NCI-H748 (cell line): ENCODE measurements around the gene CLEC18C.
"Not testable (repeated sequence)": the region's sequence is repeated elsewhere in the genome, so short reads cannot be mapped to it uniquely, and the experiment has no call there.

Experiments
- DNase-seq: peaks from one replicate; lab custom pipeline; 2025; ENCODE audit not compliant: unreplicated experiment; lab: John Stamatoyannopoulos, UW

CLEC18C gene

DNA sequence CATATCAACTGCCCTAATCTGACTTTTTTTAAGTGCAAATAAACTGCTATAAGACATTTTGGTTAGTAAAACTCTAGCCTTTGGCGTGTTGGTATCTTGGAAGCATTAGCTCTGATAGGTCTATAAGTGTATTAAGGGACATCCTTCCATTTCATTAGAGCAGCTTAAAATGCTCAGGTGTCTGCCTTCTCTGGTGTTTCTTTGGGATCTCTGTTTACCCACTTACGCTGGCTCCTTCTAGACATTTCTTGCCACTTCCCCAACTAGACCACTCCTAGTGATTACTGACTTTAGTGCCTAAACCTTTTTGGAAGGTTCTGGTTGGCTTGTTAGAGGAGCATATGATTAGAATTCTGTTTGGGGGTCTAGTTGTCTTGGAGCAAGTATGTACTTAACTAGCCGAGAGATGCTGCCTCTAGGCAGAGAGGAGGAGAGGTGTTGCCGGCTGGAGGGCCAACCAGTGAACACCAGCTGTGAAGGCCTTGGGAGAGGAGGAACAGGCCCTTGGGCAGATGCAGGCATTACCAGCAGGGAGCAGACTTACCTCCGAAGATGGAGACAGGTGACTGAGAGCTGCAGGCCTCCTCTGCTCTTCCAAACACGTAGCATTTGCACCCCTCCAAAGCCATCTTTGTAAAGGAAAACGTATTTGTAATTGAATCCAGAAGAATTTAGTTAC, 15.2 kb upstream of the CLEC18C start:
- DNase-seq, result no peak

DNA sequence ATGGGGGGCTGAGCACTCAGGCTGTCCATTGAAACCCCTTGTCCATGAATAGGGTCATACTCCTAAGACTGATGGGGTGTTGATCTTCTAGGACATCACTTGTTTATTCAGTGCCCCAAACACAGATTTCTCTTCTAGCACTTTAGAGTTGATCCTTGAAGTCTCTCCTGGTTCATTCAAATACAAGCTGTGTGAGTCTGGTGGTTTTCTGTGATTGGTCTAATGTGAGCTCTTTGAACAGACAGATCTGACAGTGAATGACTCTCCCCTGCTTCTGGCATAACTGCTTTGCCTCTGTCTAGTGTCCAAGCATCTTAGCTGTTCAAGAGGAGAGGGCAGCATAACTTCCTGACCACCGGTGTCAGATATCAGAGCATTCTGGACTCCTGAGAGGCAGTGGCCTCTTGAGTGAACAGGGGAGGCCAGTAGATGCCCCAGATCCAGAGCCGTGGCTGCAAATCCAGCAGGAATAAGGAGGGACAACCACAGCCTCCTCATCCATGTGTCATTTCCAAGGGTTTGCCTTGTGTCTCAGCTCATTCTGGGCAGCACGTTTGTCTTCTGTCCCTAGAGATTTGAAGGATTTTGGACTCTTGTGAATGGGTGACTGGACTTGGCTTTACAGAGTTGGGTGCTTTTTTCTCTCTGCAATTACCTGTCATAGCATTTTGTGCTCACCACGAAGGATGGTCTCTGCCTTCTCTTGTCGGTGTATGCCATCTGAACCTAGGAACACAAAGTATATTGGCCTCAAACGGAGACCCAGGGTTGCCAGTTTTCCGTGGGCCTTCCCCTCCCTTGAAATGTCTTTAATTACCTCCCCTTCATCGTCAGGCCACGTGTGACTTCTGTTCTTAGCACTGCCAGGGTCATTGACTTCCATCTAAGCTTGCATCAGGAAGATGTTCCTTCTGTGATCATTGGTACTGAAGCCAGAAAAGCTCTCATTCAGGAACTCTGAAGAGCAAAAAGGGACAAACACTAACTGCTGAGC, 13.9 kb upstream of the CLEC18C start:
- no peak for DNase-seq

DNA sequence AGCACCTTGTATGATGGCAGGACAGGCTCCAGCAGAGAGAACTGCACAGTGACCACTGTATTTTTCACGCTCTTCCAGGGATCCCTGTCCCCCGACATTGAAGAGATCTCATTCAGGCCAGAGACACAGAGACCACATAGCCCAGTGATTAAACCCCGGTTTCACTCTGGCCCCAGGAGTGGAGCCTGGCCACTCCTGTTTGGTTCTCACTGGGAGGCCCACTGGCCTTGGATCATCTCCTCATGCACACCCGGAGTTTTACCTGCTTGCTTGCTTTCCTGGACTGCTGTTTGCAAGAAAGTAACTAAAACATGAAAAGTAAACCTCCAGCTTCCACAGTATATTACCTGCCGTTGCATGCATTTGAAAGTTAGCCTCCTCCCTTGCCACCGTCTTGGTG, 13.2 kb upstream of the CLEC18C start:
- no peak for DNase-seq

DNA sequence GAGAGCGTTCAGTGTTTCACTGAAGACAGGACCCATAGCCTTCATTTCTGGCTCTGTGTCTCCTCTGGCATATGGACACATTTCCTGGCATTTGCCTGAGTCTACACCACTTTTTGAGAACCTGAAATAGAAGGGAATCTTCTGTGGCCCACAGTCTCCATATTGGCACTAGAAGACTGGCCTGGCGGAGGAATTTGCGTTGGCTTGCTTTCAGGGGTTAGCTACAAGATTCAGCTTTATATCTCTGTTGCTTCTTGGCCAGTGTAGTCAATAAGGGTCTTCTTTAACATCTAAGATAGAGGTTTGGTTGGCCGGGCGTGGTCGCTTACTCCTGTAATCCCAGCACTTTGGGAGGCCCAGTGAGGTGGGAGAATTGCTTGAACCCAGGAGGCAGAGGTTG, 12.8 kb upstream of the CLEC18C start:
- DNase-seq, result no peak

- no peak for DNase-seq
Observed at GRCh38 chr16:70161350-70161749, 12.2 kb upstream of the CLEC18C start.

- DNase-seq, result no peak
Observed at GRCh38 chr16:70162041-70162451, 11.5 kb upstream of the CLEC18C start.

GRCh38 chr16:70163596-70163995, 10.0 kb upstream of the CLEC18C start:
- no peak for DNase-seq

- DNase-seq, result not testable (repeated sequence)
Observed at GRCh38 chr16:70166688-70167087, 6.9 kb upstream of the CLEC18C start.

DNA sequence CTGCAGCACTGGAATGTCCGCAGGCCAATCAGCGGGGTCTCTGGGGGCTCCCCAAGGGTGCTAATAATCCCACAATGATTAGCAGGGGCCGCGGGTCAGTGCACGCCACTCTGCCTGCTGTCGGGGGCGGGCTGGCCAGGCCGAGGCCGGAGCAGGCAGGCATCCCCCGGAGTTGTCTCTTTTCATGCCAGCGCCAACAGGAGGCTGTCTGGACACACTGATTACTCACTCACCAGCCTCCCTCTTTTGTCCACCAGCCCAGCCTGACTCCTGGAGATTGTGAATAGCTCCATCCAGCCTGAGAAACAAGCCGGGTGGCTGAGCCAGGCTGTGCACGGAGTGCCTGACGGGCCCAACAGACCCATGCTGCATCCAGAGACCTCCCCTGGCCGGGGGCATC, 329 bp downstream of the CLEC18C start:
- DNase-seq, result not testable (repeated sequence)

GRCh38 chr16:70174387-70174932, 873 bp downstream of the CLEC18C start:
- not testable (repeated sequence) for DNase-seq

DNA sequence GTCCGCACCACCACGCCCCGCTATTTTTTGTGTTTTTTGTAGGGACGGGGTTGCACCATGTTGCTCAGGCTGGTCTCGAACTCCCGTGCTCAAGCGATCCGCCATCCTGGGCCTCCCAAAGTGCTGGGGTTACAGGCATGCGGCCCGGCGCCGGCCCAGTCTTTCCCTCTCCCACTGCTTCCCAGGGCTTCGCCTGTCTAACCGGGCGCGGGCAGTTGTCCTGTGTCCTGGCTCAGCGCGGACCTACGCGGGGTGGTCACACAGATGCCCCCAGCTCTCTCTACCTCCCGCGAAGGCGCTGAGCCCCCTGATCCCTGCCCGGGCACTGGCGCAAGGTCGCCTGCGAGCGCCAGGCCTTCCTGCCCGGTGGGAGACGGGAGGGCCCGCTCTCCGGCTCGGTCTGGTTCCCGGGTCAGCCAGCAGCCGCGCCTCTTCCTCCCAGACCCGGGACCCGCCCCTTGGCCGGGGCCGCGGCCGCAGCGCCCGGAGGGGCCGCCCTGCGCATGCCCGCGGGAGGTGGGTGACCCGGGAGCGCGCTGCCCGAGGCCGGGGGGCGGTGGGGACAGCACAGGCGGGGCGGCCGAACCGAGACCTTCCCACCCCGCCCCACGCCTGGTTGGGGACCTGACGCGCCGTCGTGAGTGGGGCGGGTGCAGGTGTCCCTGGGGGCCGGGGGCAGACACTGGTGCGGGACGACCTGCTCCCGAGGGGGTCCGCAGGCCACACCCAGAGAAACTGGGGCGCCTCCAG, 14.4 kb downstream of the CLEC18C start:
- not testable (repeated sequence) for DNase-seq

- not testable (repeated sequence) for DNase-seq
Observed at GRCh38 chr16:70188608-70188915, 15.0 kb downstream of the CLEC18C start.

DNA sequence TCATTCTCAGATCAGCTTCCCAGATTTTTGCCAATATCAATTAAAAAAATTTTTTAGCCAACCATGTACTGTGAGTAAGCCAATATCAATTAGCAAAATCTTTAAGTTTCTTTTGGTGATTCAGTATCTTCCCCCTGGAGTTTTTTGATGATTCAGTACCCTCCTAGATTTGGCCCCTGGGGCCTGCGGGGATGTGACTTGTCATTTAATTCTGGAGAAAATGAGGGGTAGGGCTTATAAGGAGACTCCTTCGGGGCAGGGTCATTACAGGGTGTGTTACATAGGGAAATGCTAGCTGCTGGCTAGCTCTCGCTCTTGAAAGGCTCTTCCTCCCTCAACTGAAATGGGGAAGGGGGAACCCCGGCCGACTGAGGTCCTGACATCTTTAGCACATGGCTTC, 17.0 kb downstream of the CLEC18C start:
- not testable (repeated sequence) for DNase-seq

DNA sequence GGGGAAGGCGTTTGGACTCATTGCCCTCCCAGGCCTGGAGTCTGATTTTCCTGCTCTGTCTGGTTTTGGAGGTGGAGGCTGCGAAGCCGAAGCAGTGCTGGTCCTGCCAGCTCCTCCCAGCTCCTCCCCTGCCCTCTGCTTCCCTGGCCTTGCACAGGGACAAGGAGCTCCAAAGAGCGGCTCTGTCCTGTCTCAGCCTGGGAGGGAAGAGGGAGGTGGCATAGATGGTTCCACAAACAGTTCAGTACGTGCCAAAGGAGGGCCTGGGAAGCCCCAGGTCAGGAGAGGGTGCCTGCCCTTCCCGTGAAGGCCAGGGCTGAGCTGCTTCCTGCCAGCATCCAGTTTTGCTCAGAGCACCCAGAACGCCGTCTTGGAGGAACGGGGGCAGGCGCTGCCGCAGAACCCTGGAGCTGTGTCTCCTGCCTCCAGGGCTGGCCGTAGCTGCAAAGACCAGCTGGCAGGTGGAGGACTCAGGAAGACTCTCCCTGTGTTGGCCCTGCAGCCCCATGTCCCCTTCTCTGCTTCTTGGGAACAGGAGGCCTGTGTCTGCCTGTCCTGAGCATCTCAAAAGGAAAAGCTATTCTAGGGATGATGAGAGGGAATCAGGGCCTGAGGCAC, 23.2 kb downstream of the CLEC18C start:
- not testable (repeated sequence) for DNase-seq

GRCh38 chr16:70197611-70198010, 24.0 kb downstream of the CLEC18C start:
- not testable (repeated sequence) for DNase-seq

DNA sequence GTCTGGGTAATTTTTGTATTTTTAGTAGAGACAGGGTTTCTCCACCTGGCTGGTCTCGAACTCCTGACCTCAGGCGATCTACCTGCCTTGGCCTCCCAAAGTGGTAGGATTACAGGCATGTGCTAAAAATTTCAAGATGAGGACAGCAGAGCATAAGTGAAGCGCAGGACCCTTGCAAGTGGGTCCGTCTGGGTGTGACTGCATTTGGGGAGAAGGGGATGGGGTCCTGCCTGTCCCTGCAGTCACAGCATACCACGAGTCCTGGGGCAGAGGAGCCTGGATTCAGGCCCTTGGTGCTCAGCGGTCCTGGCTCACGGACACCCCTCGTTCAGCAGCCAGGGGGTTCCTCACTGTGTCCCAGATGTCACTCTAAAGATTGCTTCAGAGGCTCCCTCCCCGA, 24.6 kb downstream of the CLEC18C start:
- DNase-seq, result not testable (repeated sequence)

DNA sequence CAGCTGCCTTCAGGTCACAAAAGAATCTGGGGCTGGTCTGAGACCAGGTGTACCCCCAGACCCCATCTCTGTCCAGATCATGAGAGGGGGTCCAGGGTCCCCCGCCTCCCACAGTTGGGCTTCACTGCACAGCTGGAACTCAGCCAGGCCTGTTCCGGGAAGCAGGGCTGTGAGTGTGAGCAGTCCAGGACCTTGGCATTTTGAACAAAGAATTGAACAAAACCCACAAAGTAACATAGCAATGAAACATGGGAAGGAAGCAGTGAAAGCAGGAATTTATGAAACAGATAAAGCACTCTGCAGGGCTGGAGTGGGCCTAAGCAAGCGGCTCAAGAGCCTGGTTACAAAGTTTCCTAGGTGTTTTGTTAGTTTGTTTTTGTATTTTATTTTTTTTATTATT, 25.1 kb downstream of the CLEC18C start:
- DNase-seq, result not testable (repeated sequence)

DNA sequence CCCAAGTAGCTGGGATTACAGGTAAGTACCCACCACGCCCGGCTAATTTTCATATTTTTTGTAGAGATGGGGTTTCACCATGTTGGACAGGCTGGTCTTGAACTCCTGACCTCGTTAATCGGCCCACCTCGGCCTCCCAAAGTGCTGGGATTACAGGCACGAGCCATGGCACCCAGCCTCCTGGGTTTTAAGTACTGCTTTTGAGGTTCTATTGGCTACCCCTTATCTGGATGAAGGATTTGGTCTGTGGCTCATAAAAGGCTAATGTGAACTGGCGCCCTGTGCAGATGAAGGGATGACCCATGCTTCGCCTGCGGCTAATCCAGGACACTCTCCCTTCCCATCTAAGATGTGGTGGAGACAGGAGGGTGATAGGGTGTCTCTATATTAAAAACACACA, 25.6 kb downstream of the CLEC18C start:
- DNase-seq, result not testable (repeated sequence)

DNA sequence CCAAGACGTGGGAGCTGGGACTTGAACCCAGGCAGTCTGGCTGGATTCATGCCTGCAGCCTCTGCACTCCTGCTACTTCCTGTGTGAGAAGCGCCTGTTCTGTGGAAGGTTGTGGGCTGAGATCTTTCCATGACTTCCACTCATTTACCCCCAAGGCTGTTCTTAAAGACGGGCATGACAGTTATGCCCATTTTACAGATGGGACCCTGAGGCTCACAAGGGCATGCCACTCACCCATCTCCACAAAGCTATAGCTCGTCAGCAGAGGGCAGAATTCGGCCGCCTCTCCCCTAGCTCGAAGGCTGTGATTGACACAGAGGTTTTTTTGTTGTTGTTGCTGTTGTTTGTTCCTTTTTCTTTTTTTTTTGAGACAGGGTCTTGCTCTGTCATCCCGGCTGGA, 26.5 kb downstream of the CLEC18C start:
- not testable (repeated sequence) for DNase-seq

DNA sequence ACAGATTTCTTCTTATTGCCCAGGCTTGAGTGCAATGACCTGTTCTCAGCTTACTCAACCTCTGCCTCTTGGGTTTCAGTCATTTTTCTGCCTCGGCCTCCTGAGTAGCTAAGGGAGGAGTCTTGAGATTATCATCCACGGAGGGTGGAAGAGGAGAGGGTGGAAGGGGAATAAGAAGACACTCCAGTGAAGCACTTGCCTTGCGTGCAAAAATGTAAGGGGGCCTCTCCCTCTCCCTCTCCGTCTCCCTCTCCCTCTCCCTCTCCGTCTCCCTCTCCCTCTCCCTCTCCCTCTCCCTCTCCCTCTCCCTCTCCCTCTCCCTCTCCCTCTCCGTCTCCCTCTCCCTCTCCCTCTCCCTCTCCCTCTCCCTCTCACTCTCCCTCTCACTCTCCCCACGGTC, 29.9 kb downstream of the CLEC18C start:
- not testable (repeated sequence) for DNase-seq

GRCh38 chr16:70204010-70204409, 30.4 kb downstream of the CLEC18C start:
- not testable (repeated sequence) for DNase-seq
